NCI-H2107 treated with DMSO at 0.1 percent for 48 hours (cell line): ENCODE results near the gene ZBTB16.
A peak's percentile ranks its signal among the peaks of the same experiment; 100 is the strongest.

Source experiments
- DNase-seq: peaks from one replicate; lab custom pipeline; 2025; ENCODE audit not compliant: unreplicated experiment; lab: John Stamatoyannopoulos, UW

Gene ZBTB16

DNA sequence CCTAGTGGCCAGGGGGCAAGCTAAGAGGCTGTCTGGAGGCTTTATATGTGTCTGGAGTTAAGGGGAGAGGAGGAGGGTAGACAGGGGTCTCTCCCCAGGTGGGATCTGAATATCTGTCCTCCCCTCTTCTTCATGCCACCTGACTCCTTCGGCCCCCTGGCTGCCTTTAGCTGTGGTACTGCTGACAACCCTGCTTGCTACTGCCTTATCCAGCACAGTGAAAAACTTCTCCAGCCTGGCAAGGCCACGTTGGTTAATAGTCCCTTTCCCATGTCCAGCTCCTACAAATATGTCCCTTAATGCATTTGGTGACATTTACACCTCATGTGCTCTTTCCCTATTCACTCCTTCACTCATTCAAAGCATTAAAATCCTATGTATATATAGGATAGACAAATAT lies 194.3 kb downstream of the ZBTB16 start:
- no peak for DNase-seq

DNA sequence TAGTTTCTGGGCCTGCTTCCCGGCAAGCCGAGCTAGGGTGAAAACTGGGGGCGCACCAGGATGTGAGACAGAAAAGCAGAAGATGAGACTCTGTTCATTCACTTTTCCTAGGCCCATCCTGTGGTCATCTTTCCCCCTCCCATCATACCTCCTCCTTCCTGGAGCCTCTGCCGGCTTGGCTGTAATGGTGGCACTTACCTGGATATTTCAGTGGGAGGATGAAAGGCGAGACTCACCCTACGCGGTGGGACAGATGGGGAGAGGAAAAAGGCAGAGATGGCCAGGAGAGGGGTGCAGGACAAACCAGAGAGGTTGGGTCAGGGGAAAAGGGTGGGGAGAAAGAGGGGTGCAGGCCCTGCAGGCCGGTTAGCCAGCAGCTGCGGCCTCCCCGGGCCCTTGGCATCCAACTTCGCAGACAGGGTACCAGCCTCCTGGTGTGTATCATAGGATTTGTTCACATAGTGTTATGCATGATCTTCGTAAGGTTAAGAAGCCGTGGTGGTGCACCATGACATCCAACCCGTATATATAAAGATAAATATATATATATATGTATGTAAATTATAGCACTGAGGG lies 195.1 kb downstream of the ZBTB16 start:
- no peak for DNase-seq

DNA sequence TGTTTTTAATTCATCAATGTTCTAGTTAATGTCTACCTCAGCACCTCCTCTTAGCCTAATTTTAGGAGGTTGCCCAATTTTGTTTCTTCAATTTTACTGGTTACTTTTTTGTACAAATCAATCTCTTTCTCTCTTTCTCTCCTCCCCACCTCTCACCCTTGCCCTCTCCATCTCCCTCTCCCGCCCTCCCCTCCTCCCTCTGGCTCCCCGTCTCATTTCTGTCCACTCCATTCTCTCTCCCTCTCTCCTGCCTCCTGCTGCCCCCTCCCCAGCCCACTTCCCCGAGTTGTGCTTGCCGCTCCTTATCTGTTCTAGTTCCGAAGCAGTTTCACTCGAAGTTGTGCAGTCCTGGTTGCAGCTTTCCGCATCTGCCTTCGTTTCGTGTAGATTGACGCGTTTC lies 195.8 kb downstream of the ZBTB16 start:
- DNase-seq: no peak

DNA sequence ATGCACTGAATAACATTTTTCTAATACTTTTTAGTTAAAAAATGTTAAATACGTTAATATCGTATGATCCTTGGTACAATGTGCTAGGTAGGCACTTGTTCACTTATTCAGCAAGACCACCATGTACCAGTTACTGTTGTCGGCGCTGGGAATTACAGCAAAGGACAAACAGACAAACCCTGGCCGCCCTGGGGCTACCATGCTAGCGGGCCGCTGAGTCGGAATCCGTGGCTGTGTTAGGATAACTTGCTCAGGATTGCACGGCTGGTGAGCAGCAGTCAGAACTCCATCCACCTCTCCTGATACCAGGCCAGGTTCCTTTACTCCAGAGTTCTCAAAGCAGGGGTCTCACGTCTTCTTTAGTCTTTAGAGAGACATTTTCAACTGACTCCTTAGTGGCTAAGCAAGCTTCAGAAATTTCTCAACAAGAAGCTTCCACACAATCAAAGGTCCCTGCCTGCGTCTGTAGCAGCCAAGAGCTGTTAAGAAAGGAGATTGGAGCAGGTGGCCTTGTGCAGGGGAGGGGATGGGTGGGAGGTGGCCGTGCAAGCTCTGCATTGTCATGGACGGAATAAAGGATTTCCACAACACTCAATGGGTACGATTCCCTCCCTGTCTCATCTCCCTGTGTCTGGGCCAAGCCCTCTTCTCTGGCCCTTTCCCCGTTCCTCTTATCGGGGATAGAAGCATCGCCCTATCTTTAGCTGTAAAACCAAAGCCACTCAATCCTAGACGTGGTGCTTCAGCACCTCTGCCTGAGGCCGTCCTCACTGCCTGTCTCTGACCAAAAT lies 196.9 kb downstream of the ZBTB16 start:
- DNase-seq: no peak

DNA sequence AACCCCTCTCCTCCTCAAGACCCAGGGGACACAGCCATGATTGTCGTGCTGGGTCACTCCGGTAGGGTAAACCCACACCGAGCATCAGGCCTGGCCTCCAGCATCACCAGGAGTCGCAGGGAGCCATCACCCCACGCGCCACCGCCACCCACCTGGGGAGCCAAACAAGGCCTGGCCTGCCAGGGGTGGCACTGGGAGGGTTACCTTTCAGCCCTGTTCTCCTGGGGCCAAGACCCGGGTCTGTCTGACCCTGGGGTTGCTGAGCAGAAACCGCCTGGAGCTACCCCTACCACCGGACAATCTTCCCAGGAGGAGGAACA lies 197.4 kb downstream of the ZBTB16 start:
- DNase-seq: no peak

DNA sequence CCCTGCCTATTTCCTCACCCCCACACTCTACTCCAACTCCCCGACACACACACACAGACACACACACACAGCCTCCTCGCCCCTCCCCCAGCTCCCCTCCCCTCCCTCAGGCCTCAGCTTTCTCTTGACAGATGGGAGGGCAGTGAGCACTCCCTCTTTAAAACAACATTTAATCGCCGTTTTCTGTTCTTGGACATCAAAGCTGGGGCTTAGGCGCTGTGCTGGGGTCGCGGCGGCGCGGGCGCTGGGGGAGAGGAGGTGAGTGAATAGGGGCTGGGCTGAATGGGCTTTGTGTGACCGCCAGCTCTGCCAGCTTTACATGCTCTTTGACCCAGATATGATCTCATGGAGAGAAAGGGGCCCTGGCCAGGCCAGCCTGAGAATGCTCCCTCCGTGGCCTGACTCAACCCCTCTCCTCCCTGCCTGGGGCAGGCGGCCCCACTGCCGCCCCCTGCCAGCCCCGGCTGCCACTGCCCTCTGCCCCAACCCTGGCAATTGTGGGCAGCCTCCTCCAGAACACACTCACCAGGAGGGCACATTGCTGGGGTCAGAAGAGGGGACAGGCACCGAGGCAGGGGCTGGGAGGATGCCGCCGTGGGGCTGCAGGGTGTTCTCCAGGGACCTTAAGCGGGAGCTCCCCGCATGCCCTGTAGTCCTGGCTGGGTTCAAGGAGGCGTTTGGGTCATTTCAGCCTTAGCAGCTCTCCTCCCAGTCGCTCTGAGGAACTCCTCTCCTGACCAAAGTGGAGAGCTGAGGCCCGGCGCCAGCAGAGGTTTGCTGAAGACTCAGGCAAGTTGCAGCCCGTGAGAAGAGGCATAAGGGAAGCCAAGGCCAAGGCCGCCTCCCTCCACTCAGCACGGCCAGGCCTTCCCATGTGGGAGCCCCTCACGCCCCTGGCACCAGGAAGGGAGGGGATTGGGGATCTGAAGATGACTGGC lies 198.4 kb downstream of the ZBTB16 start:
- no peak for DNase-seq

DNA sequence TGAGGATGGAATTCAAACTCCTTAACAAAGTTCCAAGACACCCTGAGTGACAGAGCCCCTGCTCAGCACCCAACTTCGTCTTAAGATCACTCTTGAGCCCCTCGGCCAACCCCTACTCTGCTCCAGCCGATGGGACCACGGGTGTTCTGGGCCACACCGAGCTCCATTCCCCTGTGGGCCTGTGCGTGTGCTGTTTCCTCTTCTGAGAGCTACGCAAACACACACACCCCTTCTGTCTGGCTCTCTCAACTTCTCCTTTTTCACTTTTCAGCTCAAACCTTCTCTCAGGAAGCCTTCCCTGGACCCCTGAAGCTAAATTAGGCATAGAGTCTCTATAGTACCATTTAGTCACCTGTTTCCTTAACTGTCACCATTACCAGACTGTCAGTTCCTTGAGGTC lies 199.2 kb downstream of the ZBTB16 start:
- no peak for DNase-seq

DNA sequence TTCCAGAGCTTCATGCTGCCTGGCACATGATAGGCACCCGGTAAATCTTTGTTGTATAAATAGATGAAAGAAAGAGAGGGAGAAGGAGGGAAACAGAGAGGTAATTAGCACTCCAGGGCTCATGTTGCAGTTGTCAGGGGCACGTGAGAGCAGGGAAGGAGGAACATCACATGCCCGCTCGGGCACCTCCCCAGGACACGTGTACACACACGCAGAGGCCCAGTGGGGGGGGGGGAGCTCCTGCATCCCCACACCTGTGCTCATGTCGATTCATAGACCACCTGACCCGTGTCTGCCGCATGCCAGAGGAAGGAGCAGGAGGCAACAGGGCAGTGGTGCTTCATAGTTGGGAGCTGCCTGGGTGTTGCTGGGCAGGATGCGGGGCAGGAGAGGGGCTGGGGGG lies 199.6 kb downstream of the ZBTB16 start:
- peak; percentile 12 for DNase-seq

DNA sequence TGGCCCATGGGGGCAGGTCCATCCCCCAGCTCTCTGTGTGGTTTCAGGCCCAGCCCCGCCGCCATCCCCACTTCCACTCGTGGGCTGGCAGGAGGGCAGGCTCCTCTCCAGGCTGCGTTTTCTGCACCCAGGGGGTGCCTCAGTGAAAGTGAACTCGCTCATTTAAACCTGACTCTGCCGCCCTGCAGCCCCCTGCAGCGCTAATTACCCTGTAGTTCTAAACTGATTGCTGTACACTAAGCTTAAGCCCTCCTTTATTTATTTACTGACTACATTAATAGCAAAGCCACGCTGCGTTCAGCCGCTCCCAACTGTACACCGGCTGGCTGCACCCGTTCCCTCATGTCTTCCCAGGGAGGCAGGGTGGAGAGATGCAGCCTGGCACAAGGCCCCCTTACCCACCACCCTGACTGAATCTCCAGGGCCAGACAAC lies 200.1 kb downstream of the ZBTB16 start:
- peak; percentile 52 for DNase-seq

DNA sequence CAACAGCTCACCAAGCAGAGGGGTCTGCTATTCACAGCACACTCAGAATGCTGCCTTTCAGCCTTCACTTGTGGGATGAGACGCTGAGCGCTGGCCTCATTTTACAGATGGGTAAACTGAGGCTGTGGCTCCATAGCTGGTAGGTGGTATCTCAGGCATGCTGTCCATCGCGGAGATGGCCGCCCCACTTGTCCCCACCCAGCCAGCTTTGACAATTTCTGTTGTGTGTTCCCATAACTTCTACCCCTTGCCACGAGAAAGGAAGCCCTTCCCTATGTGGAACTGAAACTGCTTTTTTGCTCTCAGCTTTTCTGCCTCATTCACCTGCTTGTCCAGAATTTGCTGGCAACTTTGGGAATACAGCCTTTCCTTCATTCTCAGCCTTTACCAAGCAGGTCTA lies 200.6 kb downstream of the ZBTB16 start:
- DNase-seq: no peak

DNA sequence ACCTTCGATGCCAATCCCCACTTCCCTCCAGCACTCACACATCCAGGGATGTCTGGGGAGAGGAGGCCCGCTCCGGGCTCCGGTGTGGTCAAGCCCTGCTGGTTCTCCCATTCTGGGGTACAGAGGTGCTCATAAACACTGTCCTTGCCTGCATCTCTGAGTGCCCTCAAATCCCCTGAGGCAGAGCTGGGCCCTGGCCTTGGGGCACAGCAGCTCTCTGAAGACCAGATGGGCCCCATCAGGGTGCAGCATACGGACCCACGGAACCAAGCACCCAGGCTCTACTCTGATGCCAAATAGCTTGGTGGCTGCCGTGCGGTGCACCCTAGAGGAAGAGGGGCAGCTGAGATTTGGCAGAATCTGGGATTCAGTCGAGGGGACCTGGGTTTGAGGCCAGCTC lies 201.0 kb downstream of the ZBTB16 start:
- no peak for DNase-seq

DNA sequence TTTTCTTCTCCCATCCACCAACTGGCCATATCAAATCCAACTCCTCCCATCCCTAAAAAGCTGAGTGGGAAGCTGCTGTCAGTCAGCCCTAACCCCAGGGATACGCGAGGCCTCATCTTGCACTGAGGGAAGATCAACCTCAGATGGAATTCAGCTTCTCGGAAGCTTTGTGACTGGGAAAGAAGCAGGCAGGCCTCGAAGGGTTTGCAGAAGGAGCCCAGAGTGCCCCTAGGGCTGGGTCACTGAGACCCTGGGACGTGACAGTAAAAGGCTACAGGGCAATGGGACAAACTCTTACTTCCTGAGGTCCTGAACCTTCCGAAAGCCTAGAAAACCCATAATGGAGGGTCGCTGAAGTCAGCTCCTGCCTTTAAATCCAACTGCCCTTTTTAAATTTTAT lies 202.3 kb downstream of the ZBTB16 start:
- DNase-seq: no peak

DNA sequence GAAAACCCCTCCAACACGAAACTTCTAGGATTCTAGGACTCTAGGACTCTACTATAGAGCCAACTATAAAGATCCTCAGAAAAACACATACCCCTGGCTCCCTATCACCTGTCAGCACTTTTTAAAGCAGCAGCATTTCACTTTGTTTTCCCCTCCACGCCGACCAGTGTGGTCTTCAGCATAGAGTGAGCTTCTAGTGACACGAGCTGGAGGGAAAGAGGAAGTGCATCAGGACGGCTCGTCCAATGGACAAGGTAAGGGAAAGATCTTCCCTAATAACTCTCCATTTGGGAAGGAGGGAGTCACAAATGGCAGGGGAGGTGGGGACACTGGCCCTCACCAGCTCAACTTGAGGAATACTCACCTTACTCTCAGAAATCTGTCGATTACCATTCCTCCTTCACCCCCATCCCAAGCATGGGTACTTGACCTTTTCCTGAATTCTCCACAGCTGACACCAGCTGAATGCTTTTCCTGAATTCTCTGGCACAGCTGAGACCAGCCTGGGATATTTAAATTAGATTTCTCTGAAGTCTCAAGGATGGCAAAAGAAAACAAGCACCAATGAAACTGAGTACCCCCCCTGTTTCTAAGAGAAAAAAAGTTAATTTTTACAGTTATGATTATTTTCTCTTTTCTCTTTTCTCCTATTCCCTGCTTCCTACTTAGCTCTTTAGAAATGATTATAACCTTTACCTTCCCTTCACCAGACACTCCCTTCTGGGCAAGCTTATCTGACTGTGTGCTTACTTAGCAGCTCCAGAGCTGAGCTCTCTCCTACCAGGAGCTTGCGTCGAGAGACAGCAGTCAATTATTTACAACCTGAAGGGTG lies 203.4 kb downstream of the ZBTB16 start:
- DNase-seq: peak; percentile 41

DNA sequence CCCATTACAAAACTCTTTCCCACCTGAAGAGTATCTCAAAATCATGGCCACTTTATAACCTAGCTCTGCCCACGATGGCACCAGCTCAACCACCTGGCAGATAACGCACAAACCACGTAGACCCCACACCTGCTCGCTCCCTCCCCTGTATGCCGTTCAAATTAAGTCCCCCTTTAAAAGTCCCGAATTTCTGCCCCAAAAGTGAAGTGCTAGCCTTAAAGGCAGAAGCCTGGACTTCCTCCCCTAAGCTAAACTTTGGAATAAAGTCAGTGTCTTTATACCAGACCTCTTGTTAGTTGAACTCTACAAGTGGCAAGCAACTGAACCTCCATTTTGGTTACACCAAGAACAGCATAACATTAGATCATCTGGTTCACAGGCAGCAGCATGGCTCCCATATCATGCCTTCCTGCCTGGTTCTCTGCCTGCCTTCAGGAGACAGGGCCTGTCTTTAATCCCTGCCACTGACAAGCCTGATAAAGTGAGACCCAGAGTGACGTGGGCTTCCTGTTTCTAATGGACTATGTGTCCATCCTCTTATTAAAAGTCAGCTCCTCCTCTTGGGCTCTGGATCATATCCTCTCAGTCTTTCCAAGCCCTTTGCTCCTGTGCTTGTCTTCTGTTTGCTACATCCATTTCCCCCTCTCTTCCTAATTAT lies 204.1 kb downstream of the ZBTB16 start:
- DNase-seq: no peak

DNA sequence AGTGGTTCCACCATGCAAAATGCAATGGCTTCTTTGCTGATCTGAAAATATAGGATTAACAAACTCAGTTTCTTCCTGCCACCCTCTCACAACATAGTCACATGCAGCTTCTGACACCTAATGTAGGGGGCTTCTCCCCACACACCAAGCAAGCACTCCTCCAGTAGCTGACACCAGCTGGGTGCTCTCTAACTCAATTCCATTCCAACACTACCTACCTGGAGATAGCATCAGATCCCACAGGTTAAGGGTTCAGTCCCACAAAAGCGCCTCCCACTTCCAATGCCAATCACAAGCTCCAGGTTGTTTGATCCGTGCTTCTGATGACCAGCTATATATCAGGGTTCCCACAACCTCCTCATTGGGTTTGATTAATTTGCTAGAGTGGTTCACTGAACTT lies 204.9 kb downstream of the ZBTB16 start:
- no peak for DNase-seq

DNA sequence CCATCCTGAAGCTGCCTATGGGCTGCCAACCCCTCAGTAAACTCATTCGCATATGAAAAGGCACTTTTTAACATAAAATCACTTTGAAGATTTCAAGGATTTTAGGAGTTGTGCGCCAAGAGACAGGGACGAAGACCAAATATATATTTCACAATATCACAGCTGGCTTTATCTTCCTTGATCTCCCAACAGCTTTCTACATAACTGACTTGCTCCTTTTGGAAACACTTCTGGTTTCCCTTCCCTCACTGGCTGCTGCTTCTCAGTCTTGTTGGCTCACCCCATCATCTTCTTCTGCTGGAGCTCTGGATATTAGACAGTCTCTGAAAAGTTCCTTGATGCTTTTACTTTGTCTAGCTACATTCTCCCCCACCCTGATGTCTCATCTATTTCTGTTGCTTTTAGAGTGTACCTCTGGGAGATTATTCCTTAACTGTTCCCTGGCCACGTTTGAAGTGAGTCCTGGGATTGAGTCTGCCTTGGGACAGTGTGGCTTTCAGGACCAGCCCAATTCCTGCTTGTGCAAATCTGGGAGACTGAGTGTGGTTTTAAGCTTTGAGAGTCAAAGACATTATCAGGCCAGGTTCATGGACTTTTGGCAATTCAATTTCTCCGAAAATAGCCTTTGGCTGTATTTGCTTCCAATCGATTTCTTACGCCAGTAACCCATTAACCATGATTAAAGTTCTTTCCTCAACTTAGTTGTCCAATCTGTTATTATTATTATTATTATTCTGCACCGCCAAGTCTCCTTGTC lies 205.8 kb downstream of the ZBTB16 start:
- DNase-seq: no peak

DNA sequence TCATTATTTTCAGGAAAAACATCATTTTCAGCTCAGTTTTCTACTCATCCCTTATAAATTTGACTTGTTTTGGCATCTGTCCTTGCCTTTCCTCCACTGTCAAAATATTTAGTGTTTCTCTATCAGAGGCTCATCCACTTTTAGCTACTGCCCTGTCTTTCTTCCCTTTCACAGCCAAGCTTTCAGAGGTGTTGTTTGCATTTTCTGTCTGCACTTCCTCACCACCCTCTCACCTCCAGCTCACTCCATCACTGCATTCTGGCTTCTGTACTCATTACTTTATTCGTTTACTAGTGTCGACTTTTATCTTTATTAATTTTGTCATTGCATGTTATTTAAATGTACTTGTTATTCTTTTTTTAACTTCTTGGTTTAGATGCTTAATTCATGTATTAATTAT lies 210.0 kb downstream of the ZBTB16 start:
- DNase-seq: no peak

DNA sequence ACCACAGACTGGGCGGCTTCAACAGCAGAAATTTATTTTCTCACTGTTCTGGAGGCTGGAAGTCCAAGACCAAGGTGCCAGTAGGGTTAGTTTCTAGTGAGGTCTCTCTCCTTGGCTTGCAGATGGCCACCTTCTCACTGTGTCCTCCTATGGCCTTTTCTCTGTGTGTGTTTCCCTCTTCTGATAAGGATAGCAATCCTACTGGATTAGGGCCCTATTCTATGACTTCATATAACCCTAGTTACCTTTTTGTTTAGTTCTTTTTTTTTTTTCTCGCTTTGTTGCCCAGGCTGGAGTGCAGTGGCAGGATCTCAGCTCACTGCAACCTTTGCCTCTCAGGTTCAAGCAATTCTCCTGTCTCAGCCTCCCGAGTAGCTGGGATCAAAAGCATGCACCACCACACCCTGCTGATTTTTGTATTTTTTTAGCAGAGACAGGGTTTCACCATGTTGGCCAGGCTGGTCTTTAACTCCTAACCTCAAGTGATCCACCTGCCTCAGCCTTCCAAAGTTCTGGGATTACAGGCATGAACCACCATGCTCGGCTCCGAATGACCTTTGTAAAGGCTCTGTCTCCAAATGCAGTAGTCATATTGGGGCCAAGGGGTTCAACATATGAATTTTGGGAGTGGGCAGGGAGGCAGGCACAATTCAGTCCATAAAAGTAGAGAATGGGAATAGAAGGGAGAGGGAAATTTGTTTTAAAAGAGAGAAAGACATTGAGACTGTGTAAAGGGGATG lies 211.2 kb downstream of the ZBTB16 start:
- DNase-seq: no peak

DNA sequence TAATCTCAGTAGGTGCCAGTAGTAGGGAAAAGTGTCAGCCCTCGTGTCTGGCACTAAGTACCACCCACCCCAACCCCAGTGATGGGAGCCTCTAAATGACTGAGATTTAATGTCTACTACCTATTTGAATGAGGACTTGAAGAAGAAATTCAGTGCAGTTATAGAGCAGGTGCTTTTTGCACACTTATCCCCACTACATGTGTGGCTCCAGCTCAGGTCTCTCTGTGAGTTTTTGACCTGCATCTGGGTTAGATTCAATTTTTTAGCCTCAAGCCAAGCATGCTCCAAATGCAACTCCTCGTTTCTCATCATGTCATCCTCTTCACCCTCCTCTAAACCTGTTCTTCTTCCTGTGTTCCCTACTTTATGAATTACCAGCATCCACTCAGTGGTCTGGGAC lies 211.8 kb downstream of the ZBTB16 start:
- DNase-seq: no peak
